Activated naive CD4-positive, alpha-beta T cell treated with anti-CD3 and anti-CD28 coated beads, Interleukin-2, amount 10 ng/mL, durations not matched to agents 7 days and 5 days (primary cell): ENCODE measurements around the gene SUOX.

Experiments used
- CTCF ChIA-PET: fragments of 350-600 bp; sonication (Branson Sonifier 250); formaldehyde crosslinking; loops from one replicate; lab custom pipeline; 2021; ENCODE audit warnings: antibody characterized with exemption; lab: Charles Lee
- DNase-seq: peaks from one replicate; pipeline ENCODE4 v3.0.0-alpha.2; 2020
- H3K27ac Mint-ChIP-seq: one replicate; pipeline ENCODE4 v1.8.0; 2021; ENCODE audit warnings: mild to moderate bottlenecking, moderate library complexity, mixed read lengths
- H3K27me3 Mint-ChIP-seq: one replicate; pipeline ENCODE4 v1.8.0; 2021; ENCODE audit warnings: mild to moderate bottlenecking, mixed read lengths
- H3K36me3 Mint-ChIP-seq: one replicate; pipeline ENCODE4 v1.8.0; 2021; ENCODE audit warnings: mixed read lengths
- H3K4me1 Mint-ChIP-seq: one replicate; pipeline ENCODE4 v1.8.0; 2021; ENCODE audit warnings: mixed read lengths
- H3K4me3 Mint-ChIP-seq: one replicate; pipeline ENCODE4 v1.8.0; 2021; ENCODE audit warnings: mild to moderate bottlenecking, moderate library complexity, mixed read lengths
- H3K9me3 Mint-ChIP-seq: one replicate; pipeline ENCODE4 v1.8.0; 2021; ENCODE audit warnings: mixed read lengths

Gene SUOX

DNA sequence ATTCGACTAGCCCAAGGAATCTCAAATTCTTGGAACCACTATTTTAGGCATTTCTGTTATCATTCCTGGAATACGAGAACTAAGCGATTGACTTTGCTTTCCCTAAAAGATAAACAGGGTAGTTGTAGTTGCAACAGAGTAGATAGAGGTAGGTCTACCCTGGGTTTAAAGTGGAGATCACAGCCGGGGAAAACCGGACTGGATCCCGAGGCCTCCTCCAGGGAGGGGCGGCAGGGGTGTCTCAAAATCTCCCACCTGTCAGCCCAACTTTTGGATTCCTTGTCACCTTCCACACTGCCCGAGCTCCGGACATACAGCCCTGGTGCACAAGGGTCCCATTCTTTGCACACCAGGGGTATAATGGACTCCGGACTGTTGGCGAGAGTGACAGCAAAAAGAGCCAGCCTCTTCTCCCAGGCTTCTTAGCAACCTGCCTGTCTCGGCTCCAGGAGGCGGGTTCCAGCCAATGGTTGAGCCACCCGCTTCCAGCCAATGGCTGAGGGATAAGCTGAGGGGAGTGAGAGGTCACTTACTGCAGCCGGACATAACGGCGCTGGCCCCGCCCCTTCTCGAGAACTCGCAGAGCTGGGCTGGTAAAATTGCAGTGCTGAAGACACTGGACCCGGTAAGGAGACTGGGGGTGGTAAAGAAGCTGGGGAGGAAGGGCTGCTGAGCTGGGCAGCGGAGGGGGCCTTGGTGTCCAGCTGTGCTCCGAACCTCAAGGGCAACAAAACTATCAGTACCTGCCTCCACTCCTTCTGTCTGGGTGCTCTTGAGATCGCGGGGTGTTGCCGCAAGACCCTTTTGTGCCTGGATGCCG lies at the start of gene SUOX:
Gene SUOX (plus strand): TSS at position 562 of the 820 bp plus-strand sequence. CDS start 4,946 bp downstream, outside the sequence.
- H3K4me1 Mint-ChIP-seq, result peaks cover 35% of the 10 kb centered on the region
- CTCF ChIA-PET, result interaction anchor here (0.7 to 7.3 kb wide), 20 partner anchors 10 to 327 kb away, joined by 3 to 128 read pairs (median 6); partner anchors contain the start of genes IKZF4, RAB5B, RPL41 and ZC3H10
- peak; percentile 54 for DNase-seq
- H3K4me3 Mint-ChIP-seq, result peak within 1 kb of the TSS; percentile 57
- no peaks in the 10 kb centered on the region for H3K9me3 Mint-ChIP-seq
- H3K27me3 Mint-ChIP-seq, result peaks cover 30% of the 10 kb centered on the region
- peaks cover 24% of the 10 kb centered on the region for H3K36me3 Mint-ChIP-seq
- H3K27ac Mint-ChIP-seq, result peak within 1 kb of the TSS; percentile 42

DNA sequence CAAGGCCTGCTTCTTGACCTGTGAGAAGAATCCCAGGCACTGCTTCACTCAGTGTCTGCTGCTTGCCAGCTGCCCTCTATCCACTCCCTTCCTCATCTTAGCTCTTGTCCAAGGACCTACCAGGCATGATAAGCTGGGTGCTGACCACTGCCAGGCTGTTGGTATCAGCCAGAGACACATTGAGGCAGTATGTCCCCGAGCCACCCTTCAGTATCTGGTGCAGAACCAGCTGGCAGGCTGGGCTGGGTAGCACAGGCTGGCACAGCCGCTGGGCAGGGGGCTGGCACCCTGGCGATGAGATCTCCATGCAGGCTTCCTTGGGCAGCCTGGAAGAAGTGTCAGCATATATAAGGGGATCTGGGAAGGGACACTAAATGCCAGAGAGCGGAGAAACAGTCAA lies 41.7 kb upstream of the SUOX start:
- H3K9me3 Mint-ChIP-seq, result no peaks in the 10 kb centered on the region
- H3K4me3 Mint-ChIP-seq, result no peak overlapping the region
- H3K36me3 Mint-ChIP-seq, result peaks cover 50% of the 10 kb centered on the region
- DNase-seq, result no peak
- H3K4me1 Mint-ChIP-seq, result peaks cover 15% of the 10 kb centered on the region
- CTCF ChIA-PET, result interaction anchor here (0.9 to 1.8 kb wide), 3 partner anchors 21 to 217 kb away, joined by 3 to 6 read pairs (median 4); no protein-coding TSS in a partner anchor
- H3K27ac Mint-ChIP-seq, result peak overlapping the region; percentile 67
- H3K27me3 Mint-ChIP-seq, result peaks cover 3% of the 10 kb centered on the region

DNA sequence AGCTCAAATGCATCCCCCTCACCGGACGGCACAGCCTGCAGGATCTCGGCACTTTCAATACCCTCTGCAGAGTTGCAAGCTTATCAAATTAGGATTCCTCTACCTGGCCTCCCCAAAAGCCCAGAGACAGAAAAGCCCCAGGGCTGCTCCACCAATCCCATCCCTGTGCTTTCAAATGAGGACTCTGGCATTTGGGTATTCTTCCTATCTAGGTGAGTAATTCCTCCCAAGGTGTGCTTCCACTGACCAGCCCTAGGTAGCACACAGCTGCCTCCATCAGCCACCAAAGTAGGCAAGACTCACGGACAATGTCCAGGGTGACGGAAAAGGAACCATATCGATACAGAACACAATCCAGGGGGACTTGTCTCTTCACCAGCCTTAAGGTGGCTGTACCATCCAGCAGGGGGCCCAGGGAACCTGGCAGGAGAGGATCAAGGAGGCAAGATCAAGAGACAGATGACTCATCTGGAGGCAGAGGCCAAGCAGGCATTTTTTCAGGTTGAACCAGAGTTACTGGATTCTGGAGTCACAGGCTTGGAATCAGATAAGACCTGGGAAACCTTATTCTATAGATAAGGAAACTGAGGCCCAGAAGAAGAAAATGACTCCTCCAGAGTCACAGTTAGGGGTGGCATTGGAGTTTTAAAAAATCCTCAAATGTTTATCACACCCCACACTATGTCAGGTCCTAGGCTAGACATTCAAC lies 41.1 kb upstream of the SUOX start:
- peaks cover 3% of the 10 kb centered on the region for H3K27me3 Mint-ChIP-seq
- peaks cover 15% of the 10 kb centered on the region for H3K4me1 Mint-ChIP-seq
- CTCF ChIA-PET, result interaction anchor here (0.9 to 1.8 kb wide), 3 partner anchors 21 to 218 kb away, joined by 3 to 6 read pairs (median 4); no protein-coding TSS in a partner anchor
- peak; percentile 72 for DNase-seq
- H3K9me3 Mint-ChIP-seq, result no peaks in the 10 kb centered on the region
- H3K36me3 Mint-ChIP-seq, result peaks cover 48% of the 10 kb centered on the region
- H3K27ac Mint-ChIP-seq, result peak overlapping the region; percentile 67
- no peak overlapping the region for H3K4me3 Mint-ChIP-seq

- Mint-ChIP-seq H3K4me1 (peaks cover 6% of the 10 kb centered on the region), H3K4me3 (no peak overlapping the region), H3K27me3 (peaks cover 3% of the 10 kb centered on the region), H3K9me3 (no peaks in the 10 kb centered on the region), H3K36me3 (peaks cover 35% of the 10 kb centered on the region), H3K27ac (peak overlapping the region; percentile 31)
- DNase-seq, result no peak
- CTCF ChIA-PET, result no interaction called here
These were observed 39.8 kb upstream of the SUOX start for GRCh38 chr12:55957106-55957859.

DNA sequence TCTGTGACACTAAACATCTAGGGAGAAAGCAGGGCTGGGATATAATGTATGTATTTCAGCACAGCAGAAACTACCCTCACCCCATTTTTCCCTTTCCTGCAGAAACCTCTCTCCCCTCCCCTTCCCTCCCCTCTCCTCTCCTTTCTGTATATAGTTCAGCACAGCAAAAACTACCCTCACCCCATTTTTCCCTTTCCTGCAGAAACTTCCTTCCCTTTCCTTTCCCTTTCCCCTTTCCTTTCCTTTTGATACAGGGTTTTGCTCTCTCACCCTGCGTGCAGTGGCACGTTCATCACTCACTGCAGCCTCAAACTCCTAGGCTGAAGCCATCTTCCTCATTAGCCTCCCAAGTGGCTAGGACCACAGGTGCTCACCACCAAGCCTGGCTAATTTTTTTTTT lies 33.3 kb upstream of the SUOX start:
- H3K9me3 Mint-ChIP-seq, result no peaks in the 10 kb centered on the region
- no peak for DNase-seq
- H3K27me3 Mint-ChIP-seq, result peaks cover 4% of the 10 kb centered on the region
- H3K36me3 Mint-ChIP-seq, result peaks cover 10% of the 10 kb centered on the region
- peaks cover 37% of the 10 kb centered on the region for H3K4me1 Mint-ChIP-seq
- no peak overlapping the region for H3K4me3 Mint-ChIP-seq
- CTCF ChIA-PET, result no interaction called here
- no peak overlapping the region for H3K27ac Mint-ChIP-seq

DNA sequence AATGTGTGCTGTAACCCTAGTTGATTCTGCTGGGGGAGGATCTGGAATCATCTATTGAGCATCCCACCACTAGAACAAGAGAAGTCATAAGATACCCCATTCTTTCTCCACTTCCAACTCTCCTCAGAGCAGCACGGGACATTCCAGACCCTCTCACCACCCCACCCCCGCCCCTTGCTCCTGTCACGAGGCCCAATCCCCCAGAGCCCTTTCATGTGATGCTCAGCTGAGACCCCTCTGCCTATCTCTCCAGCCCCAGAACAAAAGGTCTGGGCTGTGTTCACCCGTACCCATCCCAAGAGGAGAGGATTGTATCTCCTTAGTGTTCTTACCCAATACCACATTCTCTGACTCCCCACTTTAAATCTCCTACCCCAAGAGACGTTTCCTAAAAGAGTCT lies 31.8 kb upstream of the SUOX start:
- peaks cover 4% of the 10 kb centered on the region for H3K27me3 Mint-ChIP-seq
- peaks cover 12% of the 10 kb centered on the region for H3K36me3 Mint-ChIP-seq
- DNase-seq, result no peak
- H3K9me3 Mint-ChIP-seq, result no peaks in the 10 kb centered on the region
- no peak overlapping the region for H3K27ac Mint-ChIP-seq
- peak overlapping the region; percentile 92 for H3K4me3 Mint-ChIP-seq
- CTCF ChIA-PET, result no interaction called here
- H3K4me1 Mint-ChIP-seq, result peaks cover 43% of the 10 kb centered on the region

GRCh38 chr12:55965941-55966407 lies 31.1 kb upstream of the SUOX start, which contains the start of gene PMEL:
TSS of gene PMEL (minus strand) at chr12:55966042. CDS start at chr12:55966011, 31 bp downstream.
- Mint-ChIP-seq H3K27ac (peak within 1 kb of the TSS; percentile 83), H3K4me3 (peak within 1 kb of the TSS; percentile 92), H3K36me3 (peaks cover 16% of the 10 kb centered on the region), H3K4me1 (peaks cover 46% of the 10 kb centered on the region), H3K9me3 (no peaks in the 10 kb centered on the region), H3K27me3 (peaks cover 4% of the 10 kb centered on the region)
- CTCF ChIA-PET, result no interaction called here
- no peak for DNase-seq

DNA sequence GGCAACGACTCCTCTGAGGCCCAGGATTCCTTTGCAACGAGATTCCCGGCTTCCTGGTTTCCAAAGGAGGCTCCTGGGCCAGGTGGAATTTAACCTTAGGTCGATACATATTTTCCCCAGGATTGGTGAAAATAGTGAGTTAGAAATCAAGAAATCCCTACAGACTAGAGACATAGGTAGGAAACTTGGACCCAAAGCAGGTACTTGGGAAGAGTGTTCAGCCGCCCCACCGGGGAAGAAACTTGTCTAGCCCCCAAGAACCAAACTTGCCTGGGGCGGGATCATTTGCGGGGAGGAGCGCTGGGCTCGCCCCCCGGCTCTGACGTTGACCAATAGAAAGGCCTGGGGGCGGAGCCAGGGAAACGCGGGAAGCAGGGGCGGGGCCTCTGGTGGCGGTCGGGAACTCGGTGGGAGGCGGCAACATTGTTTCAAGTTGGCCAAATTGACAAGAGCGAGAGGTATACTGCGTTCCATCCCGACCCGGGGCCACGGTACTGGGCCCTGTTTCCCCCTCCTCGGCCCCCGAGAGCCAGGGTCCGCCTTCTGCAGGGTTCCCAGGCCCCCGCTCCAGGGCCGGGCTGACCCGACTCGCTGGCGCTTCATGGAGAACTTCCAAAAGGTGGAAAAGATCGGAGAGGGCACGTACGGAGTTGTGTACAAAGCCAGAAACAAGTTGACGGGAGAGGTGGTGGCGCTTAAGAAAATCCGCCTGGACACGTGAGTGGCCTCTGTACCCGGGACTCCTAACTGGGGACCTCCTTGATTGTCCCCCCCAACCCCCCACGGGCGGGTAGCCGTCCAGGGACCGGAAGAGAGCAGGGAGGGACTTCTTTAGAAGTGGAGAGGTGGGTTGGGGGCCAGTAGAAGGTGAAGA lies 30.4 kb upstream of the SUOX start, which contains the start of gene CDK2:
Gene CDK2 (plus strand): TSS at position 423 of the 874 bp plus-strand sequence. CDS start 179 bp downstream, at position 602.
- H3K36me3 Mint-ChIP-seq, result peaks cover 22% of the 10 kb centered on the region
- peak; percentile 94 for DNase-seq
- CTCF ChIA-PET, result no interaction called here
- H3K27ac Mint-ChIP-seq, result peak within 1 kb of the TSS; percentile 83
- H3K4me1 Mint-ChIP-seq, result peaks cover 48% of the 10 kb centered on the region
- no peaks in the 10 kb centered on the region for H3K9me3 Mint-ChIP-seq
- peaks cover 4% of the 10 kb centered on the region for H3K27me3 Mint-ChIP-seq
- peak within 1 kb of the TSS; percentile 92 for H3K4me3 Mint-ChIP-seq

DNA sequence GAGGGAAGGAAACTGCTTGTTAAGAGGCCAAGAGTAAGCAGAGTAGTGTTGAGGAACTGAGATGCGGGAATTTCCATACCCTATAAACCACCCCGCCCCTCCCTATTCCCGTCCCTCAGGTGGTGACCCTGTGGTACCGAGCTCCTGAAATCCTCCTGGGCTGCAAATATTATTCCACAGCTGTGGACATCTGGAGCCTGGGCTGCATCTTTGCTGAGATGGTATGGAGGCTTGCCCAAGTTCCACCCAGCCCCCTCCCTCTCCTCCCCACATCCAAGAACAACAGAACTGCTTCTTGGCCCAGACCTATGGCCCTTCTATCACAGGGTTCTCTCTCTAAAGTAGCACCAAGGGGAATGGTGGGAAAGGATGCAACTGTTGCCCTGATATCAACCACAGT lies 27.7 kb upstream of the SUOX start:
- Mint-ChIP-seq H3K4me3 (no peak overlapping the region), H3K9me3 (no peaks in the 10 kb centered on the region), H3K36me3 (peaks cover 22% of the 10 kb centered on the region), H3K27me3 (no peaks in the 10 kb centered on the region), H3K27ac (no peak overlapping the region), H3K4me1 (peaks cover 52% of the 10 kb centered on the region)
- no peak for DNase-seq
- CTCF ChIA-PET, result interaction anchor here (0.9 to 1.2 kb wide), 3 partner anchors 11 to 71 kb away, joined by 3 read pairs; no protein-coding TSS in a partner anchor

DNA sequence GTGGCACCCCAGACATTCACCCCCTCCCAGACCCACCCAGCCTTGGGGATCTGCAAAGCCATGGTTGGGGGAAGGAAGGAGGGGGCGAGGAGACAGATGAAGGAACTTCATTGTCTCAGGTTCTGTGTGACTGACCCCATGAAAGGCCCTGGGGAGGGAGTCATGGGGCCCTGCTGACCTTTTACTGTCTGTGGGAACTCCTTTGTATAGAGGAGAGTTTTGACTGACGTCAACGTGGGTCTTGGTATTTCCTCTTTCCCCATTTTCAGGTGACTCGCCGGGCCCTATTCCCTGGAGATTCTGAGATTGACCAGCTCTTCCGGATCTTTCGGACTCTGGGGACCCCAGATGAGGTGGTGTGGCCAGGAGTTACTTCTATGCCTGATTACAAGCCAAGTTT lies 26.3 kb upstream of the SUOX start:
- no peak overlapping the region for H3K27ac Mint-ChIP-seq
- no peak for DNase-seq

GRCh38 chr12:55972042-55972441 lies 25.0 kb upstream of the SUOX start:
- Mint-ChIP-seq H3K9me3 (no peaks in the 10 kb centered on the region), H3K27ac (peak overlapping the region; percentile 26), H3K4me1 (peaks cover 38% of the 10 kb centered on the region), H3K4me3 (no peak overlapping the region), H3K36me3 (peaks cover 28% of the 10 kb centered on the region), H3K27me3 (no peaks in the 10 kb centered on the region)
- CTCF ChIA-PET, result no interaction called here
- DNase-seq, result no peak

More for the DNA sequence above, 26.3 kb upstream of the SUOX start:
- no peak overlapping the region for H3K4me3 Mint-ChIP-seq
- H3K36me3 Mint-ChIP-seq, result peaks cover 25% of the 10 kb centered on the region
- H3K9me3 Mint-ChIP-seq, result no peaks in the 10 kb centered on the region
- no peaks in the 10 kb centered on the region for H3K27me3 Mint-ChIP-seq
- CTCF ChIA-PET, result interaction anchor here (1.2 kb wide), 1 partner anchor 30 kb away, joined by 3 read pairs; no protein-coding TSS in a partner anchor
- peaks cover 45% of the 10 kb centered on the region for H3K4me1 Mint-ChIP-seq

DNA sequence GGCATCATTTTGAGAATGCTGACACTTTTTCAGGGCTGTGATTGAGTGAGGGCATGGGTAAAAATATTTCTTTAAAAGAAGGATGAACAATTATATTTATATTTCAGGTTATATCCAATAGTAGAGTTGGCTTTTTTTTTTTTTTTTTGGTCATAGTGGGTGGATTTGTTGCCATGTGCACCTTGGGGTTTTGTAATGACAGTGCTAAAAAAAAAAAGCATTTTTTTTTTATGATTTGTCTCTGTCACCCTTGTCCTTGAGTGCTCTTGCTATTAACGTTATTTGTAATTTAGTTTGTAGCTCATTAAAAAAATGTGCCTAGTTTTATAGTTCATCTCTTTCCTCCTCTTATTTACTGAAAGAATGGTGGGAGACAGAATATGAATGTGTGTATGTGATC lies 24.6 kb upstream of the SUOX start:
- Mint-ChIP-seq H3K27ac (peak overlapping the region; percentile 26), H3K4me3 (no peak overlapping the region), H3K36me3 (peaks cover 28% of the 10 kb centered on the region), H3K9me3 (no peaks in the 10 kb centered on the region), H3K4me1 (peaks cover 36% of the 10 kb centered on the region), H3K27me3 (no peaks in the 10 kb centered on the region)
- no peak for DNase-seq
- CTCF ChIA-PET, result no interaction called here
